Adrenal gland (tissue), 12 donors: ENCODE data around the gene FNIP2. TPM values are rescaled to one million over a fixed set of nuclear protein-coding genes. Genes with fewer than 3 reads are reported as not detected.

Source experiments
- DNase-seq, 7 donors: peaks; one replicate each; pipeline ENCODE4 v3.0.0-alpha.2; 2019 to 2020
- H3K27ac ChIP-seq, 5 donors: fragments of 200-600 bp; sonication (generic) in 4 of 5; 1 replicate in 3 of 5; 2 replicates in 2 of 5; pipeline versions ENCODE4 v1.5.1 to v1.8.0; 2016 to 2020; ENCODE audit warnings: mild to moderate bottlenecking in 1 of 5
- H3K27me3 ChIP-seq: fragments of 200-600 bp; 2 replicates; pipeline ENCODE4 v1.8.0; 2021
- H3K36me3 ChIP-seq, 2 donors: fragments of 200-600 bp; replicated peaks in 1 of 2; 1 replicate in 1 of 2; 2 replicates in 1 of 2; pipeline versions ENCODE4 v1.5.1 to v1.8.0; 2018 to 2022
- H3K4me1 ChIP-seq, 2 donors: fragments of 200-600 bp; replicated peaks in 1 of 2; 1 replicate in 1 of 2; 2 replicates in 1 of 2; pipeline versions ENCODE4 v1.5.1 to v1.8.0; 2018 to 2021
- H3K4me3 ChIP-seq, 4 donors: fragments of 200-600 bp; sonication (generic) in 3 of 4; one replicate each; pipeline ENCODE4 v1.5.1; 2016 to 2018
- H3K9me3 ChIP-seq, 3 donors: fragments of 200-600 bp; sonication (generic) in 1 of 3; replicated peaks in 1 of 3; 1 replicate in 2 of 3; 2 replicates in 1 of 3; pipeline versions ENCODE4 v1.5.1 to v1.8.0; 2016 to 2021
- POLR2A ChIP-seq, 2 donors: fragments of 450-650 bp; IDR thresholded peaks; one replicate each; pipeline ENCODE4 v1.6.1; 2017; ENCODE audit warnings: antibody characterized with exemption in 2 of 2, mild to moderate bottlenecking in 2 of 2, moderate library complexity in 1 of 2
- WGBS, 4 donors: extraction: QIAGEN DNeasy Blood & Tissue Kit in 2 of 4; methylation state at CpG; one replicate each; pipeline versions ENCODE4 v1.1.5 to v1.1.7; 2013 to 2017; 5-methylcytosine and 5-hydroxymethylcytosine counted together
- intact Hi-C, 2 donors: fragments of 100-400 bp; cut with DNase I; formaldehyde crosslinking; loops; one replicate each; pipeline versions ENCODE4 v1.14.1 to v1.15.0; 2022 to 2023
- polyA plus RNA-seq, 3 donors: library from polyadenylated mRNA; stranded (reverse); fragments of 200-250 nt in 2 of 3; fragments of 350-450 nt in 1 of 3; fragmentation: Illumina TruSeq in 1 of 3; extraction: RNeasy Lipid Tissue Mini Kit (QIAGEN cat#74804) in 1 of 3; gene quantifications; one replicate each; pipeline ENCODE4 v1.2.3, GENCODE V29; 2013 to 2014
- total RNA-seq, 9 donors: library from RNA; depleted of rRNA in 4 of 9; stranded (reverse); fragments of >200 nt in 4 of 9; fragments of 120-200 nt in 1 of 9; fragmentation: NEBNext Ultra II Directional in 1 of 9; extraction: Animal tissue kit (Norgen Biotek cat#: 25700) in 1 of 9; gene quantifications; one replicate each; pipeline versions ENCODE4 v1.1.0 to v1.2.4, GENCODE V29; 2013 to 2023
- TF ChIP-seq, protein P1 (sequence below), 6 experiments: fragments of 450-650 bp in 4 of 6; fragments of 200-600 bp in 2 of 6; sonication (generic) in 1 of 6; IDR thresholded peaks; 1 replicate in 5 of 6; 2 replicates in 1 of 6; pipeline versions ENCODE4 v1.5.1 to v1.8.0; 2016 to 2021; ENCODE audit warnings: antibody characterized with exemption in 6 of 6, mild to moderate bottlenecking in 2 of 6, moderate library complexity in 1 of 6
- donor health status: healthy with polysubstance abuse.
- donor health status: Bipolar disorder and iron deficiency.
- donor health status: DM: yes; HTN: yes; CAD: no.
- donor health status: DM: no; HTN: no; CAD: no.
- donor health status: DM: no; HTN: no; CAD: no.
- donor health status: DM: yes; HTN: yes; CAD: no.

The FNIP2 gene
- total and polyA plus RNA-seq, 12 donors = 3.5 to 39.4 (median 27.1) TPM

DNA sequence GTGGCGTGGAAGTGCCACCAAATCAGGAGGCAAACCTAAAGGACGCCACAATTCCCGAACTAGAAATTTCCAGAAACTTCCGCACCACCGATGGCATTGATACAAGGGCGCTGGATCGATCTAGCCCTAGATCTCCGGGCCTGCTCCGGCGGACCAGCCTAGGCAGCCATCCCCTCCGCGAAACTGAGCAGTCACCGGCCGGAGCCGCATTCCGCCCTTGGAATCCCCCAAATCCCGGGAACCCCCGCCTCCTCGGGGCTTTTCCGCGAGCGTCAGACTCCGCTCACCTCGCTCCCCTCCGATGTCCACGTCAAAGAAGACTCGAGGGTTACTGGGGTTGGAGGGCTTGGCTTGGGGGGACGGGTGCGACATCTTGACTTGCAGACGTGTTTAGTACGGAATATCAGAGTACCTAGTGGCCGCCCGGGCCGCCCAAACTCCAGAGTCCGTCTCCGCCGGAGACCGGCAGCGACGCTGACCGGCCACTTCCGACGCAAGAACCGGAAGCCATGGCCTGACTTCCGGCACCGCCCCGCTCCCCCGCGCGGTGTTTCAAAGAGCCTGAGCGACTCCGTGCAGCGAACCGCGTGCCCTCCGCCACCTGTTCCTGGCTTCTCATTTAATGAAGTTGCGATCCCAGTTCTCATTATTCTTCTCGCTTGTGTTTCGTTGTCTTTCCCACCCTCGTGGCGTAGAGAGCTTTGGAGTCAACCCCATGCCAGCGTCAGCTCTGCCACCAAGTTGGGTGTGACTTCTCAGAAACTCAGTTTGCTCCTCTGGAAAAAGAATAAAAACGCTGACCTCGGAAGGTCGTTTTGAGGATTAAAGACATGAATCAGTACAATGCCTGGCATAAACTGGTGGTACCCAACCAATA is 45.7 kb upstream of the FNIP2 start, which contains the start of gene PPID:
TSS of gene PPID (minus strand) at position 480 of the 877 bp plus-strand sequence. CDS start at position 372, 108 bp downstream.
- 0% methylated on average over 25 to 65 of the region's 65 CpGs for whole genome bisulfite sequencing, 4 donors
- TF ChIP-seq, protein P1, sequence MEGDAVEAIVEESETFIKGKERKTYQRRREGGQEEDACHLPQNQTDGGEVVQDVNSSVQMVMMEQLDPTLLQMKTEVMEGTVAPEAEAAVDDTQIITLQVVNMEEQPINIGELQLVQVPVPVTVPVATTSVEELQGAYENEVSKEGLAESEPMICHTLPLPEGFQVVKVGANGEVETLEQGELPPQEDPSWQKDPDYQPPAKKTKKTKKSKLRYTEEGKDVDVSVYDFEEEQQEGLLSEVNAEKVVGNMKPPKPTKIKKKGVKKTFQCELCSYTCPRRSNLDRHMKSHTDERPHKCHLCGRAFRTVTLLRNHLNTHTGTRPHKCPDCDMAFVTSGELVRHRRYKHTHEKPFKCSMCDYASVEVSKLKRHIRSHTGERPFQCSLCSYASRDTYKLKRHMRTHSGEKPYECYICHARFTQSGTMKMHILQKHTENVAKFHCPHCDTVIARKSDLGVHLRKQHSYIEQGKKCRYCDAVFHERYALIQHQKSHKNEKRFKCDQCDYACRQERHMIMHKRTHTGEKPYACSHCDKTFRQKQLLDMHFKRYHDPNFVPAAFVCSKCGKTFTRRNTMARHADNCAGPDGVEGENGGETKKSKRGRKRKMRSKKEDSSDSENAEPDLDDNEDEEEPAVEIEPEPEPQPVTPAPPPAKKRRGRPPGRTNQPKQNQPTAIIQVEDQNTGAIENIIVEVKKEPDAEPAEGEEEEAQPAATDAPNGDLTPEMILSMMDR (IDR thresholded peaks at IDR 0.05) = peak in 1 of 6 experiments; percentile 8
- peak; percentile 57 to 64 for TF ChIP-seq POLR2A (IDR thresholded peaks at IDR 0.05)
- H3K36me3 ChIP-seq = peaks cover 0 to 24% of the 10 kb centered on the region in 2 donors

DNA sequence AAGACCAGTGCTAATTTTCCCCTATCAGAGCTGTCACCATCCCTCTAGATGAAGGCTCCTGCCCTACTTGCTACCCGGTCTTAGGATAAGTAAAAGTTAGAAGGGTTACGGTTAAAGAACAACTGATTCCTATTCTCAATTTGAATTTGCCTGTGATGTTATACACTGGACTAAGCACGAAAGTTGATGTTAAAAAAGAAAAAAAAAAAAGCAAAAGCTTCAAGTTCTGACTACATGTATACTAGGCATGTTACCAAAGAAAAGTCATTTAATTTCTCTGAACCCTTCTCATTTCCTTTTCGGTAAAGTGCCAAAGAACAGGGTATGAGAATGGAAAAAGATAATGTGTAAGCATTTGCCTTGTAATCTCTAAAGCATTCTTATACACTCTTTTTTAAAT is 44.2 kb upstream of the FNIP2 start:
- TF ChIP-seq POLR2A (IDR thresholded peaks at IDR 0.05) = no peak
- TF ChIP-seq, protein P1 (IDR thresholded peaks at IDR 0.05) = no peak
- Histone ChIP-seq H3K4me1 (peaks cover 6 to 13% of the 10 kb centered on the region in 2 donors), H3K9me3 (no peaks in the 10 kb centered on the region), H3K27me3 (no peaks in the 10 kb centered on the region), H3K4me3 (no peak overlapping the region), H3K36me3 (peaks cover 0 to 9% of the 10 kb centered on the region in 2 donors), H3K27ac (no peak overlapping the region)
- intact Hi-C loops = loop anchor here (5.0 to 10.0 kb wide), 2 partner anchors 463 to 480 kb away; no protein-coding TSS in a partner anchor
- DNase-seq = no peak
- WGBS, 4 donors = 83 to 89% (median 85%) methylated on average over 4 of the region's 4 CpGs

More for the DNA sequence above, 45.7 kb upstream of the FNIP2 start, which contains the start of gene PPID:
- Histone ChIP-seq H3K4me1 (peaks cover 6 to 13% of the 10 kb centered on the region in 2 donors), H3K9me3 (no peaks in the 10 kb centered on the region), H3K27ac (peak within 1 kb of the TSS; percentile 73 to 96 (median 83)), H3K27me3 (no peaks in the 10 kb centered on the region), H3K4me3 (peak within 1 kb of the TSS; percentile 25 to 82 (median 65))
- intact Hi-C loops = loop anchor here (5.0 to 10.0 kb wide), 2 partner anchors 464 to 482 kb away; no protein-coding TSS in a partner anchor
- peak; percentile 83 to 90 (median 84) for DNase-seq

DNA sequence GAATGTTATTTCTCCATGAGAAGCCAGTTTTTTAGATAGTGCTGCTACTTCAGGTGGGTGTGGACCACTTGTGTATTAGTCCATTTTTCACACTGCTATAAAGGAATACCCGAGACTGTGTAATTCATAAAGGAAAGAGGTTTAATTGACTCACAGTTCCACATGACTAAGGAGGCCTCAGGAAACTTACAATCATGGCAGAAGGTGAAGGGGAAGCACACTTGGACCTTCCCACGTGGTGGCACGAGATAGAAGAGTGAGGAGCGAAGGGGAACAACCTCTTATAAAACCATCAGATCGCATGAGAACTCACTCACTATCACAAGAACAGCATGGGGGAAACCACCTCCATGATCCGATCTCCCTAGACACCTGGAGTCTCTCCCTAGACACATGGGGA is 42.2 kb upstream of the FNIP2 start:
- Histone ChIP-seq H3K9me3 (no peaks in the 10 kb centered on the region), H3K27ac (no peak overlapping the region), H3K36me3 (no peaks in the 10 kb centered on the region), H3K4me3 (no peak overlapping the region), H3K4me1 (peaks cover 6 to 12% of the 10 kb centered on the region in 2 donors), H3K27me3 (no peaks in the 10 kb centered on the region)
- 64 to 78% (median 68%) methylated on average over 6 of the region's 6 CpGs for WGBS, 4 donors
- no peak for TF ChIP-seq POLR2A (IDR thresholded peaks at IDR 0.05)
- TF ChIP-seq, protein P1 (IDR thresholded peaks at IDR 0.05) = no peak
- no peak for DNase-seq
- intact Hi-C loops = loop anchor here in 1 of 2 donors (10.0 kb wide), 1 partner anchor 478 kb away; no protein-coding TSS in a partner anchor

DNA sequence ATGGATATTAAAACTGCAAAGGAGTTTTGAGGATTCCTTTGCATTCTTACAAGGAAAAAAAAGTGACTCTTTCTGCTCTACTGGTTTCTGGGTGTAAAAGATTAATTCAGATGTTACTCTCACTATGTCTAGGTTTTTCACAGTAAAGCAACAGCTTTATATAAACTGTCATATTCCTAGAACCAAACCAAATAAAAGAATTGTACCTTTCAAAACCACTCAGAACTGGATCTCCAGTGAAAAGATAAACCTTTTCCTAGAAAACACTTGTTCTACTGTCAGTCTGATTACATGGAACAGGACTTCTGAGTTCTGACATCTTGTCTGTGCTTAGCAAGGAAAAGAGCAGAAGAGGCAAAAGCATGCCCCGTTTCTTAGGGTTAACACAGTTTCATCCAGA is 40.6 kb upstream of the FNIP2 start:
- TF ChIP-seq, protein P1 (IDR thresholded peaks at IDR 0.05) = no peak
- no peak for TF ChIP-seq POLR2A (IDR thresholded peaks at IDR 0.05)
- intact Hi-C loops = loop anchor here in 1 of 2 donors (10.0 kb wide), 1 partner anchor 477 kb away; no protein-coding TSS in a partner anchor

More for the DNA sequence above, 40.6 kb upstream of the FNIP2 start:
- no peak overlapping the region for H3K27ac ChIP-seq
- 47 to 75% (median 49%) methylated on average over 1 of the region's 1 CpG for WGBS, 4 donors
- no peak for DNase-seq
- no peaks in the 10 kb centered on the region for H3K27me3 ChIP-seq
- no peaks in the 10 kb centered on the region for H3K9me3 ChIP-seq
- H3K36me3 ChIP-seq = no peaks in the 10 kb centered on the region
- H3K4me1 ChIP-seq = peaks cover 0 to 4% of the 10 kb centered on the region in 2 donors
- H3K4me3 ChIP-seq = no peak overlapping the region
